GM10248 (cell line): ENCODE data around the gene OR10AD1.
"Not testable (repeated sequence)": the region's sequence is repeated elsewhere in the genome, so short reads cannot be mapped to it uniquely, and the experiment has no call there.

Experiments
- CTCF ChIA-PET: fragments of 300-600 bp; sonication (Branson Sonifier 250); formaldehyde crosslinking; extraction: SDS; loops from one replicate; lab custom pipeline; 2021; ENCODE audit warnings: antibody characterized with exemption; lab: Yijun Ruan, JAX
- POLR2A ChIA-PET: fragments of 350-650 bp; sonication (Branson Sonifier 250); formaldehyde crosslinking; extraction: SDS; loops from one replicate; lab custom pipeline; 2020; ENCODE audit warnings: antibody characterized with exemption; lab: Yijun Ruan, JAX
- DNase-seq: peaks from one replicate; pipeline ENCODE4 v3.0.0; 2012; ENCODE audit errors: extremely low spot score
- CTCF ChIP-seq: IDR thresholded peaks from 2 replicates; pipeline ENCODE4 v1.5.1; 2012; ENCODE audit warnings: mild to moderate bottlenecking, low read depth; ENCODE audit errors: extremely low read depth, missing control alignments, control extremely low read depth

The OR10AD1 gene

DNA sequence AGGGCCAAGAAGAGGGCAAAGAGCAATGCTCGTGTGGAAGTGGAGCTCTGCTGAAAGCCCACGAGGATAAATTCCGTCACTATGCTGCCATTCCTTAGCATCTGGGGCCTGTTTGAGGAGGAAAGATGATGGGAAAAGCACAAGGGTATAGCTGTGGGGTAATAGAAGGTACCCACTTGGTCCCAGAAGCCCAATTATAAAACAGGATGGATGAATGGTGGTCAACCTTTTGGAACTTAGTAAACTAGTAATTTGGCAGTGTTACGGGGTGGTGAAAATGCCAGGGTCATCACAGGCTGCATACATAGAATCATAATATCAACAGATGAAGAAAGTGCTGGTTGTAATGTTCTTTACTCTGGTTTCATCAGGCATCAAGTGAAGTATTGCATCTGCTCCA lies at the start of gene OR10AD1:
OR10AD1 (minus strand) TSS at position 101 of the 400 bp plus-strand sequence; CDS start at position 101, 0 bp downstream.
- DNase-seq: no peak
- ChIA-PET POLR2A (no interaction called here), CTCF (no interaction called here)
- TF ChIP-seq CTCF: no peak

GRCh38 chr12:48247181-48247966 lies 44.3 kb upstream of the OR10AD1 start:
- no peak for DNase-seq
- ChIA-PET CTCF (interaction anchor here (1.4 kb wide), 1 partner anchor 15 kb away, joined by 4 read pairs; no protein-coding TSS in a partner anchor), POLR2A (no interaction called here)
- TF ChIP-seq CTCF: no peak

GRCh38 chr12:48237162-48237561 lies 34.1 kb upstream of the OR10AD1 start:
- CTCF ChIA-PET: no interaction called here

DNA sequence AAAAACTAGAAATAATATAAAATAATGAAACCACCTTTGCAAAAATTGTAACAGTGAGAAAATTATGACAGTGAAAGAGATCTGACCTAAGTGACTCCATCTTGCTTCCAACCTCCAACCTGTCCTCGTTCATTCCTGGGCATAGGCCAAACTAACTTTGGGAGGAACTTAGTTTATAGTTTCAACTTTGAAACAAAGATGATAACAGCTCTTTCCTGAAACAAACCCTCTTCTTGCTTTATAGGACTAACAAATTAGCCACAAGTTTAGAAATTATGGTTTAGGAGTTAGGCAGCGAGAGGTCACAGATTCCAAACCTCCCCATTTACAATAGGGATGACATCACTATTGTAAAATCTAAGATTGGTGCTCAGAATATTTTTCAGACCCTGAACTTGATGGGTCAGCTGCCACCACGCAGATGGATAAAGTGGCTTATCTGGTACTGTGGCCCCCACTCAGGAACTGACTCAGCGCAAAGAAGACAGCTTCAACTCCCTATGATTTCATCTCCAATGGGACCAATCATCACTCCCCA lies 32.8 kb upstream of the OR10AD1 start:
- POLR2A ChIA-PET: no interaction called here
- TF ChIP-seq CTCF: no peak
- CTCF ChIA-PET: no interaction called here
- no peak for DNase-seq

More at GRCh38 chr12:48237162-48237561, 34.1 kb upstream of the OR10AD1 start:
- TF ChIP-seq CTCF: no peak
- no peak for DNase-seq
- POLR2A ChIA-PET: no interaction called here

DNA sequence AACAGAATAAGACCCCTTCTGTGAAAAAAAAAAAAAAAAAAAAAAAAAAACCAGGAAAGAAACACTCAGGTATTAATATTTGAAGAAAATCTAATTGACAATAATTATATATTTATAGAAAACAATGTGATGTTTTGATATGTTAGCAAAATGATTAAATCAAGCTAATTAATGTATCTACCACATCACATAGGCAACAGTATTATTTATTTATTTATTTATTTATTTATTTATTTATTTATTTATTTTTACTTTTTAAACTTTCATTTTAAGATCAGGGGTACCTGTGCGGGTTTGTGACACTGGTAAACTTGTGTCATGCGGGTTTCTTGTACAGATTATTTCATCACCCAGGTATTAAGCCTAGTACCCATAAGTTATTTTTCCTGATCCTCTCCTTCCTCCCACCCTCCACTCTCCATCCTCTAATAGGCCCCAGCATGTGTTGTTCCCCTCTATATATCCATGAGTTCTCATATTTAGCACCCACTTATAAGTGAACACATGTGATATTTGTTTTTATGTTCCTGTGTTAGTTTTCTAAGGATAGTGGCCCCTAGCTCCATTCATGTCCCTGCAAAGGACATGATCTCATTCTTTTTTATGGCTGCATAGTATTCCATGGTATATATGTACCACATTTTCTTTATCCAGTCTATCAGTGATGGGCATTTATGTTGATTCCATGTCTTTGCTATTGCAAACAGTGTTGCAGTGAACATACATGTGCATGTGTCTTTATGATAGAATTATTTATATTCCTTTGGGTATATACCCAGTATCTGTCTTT lies 28.3 kb upstream of the OR10AD1 start:
- CTCF ChIA-PET: interaction anchor here (2.2 kb wide), 1 partner anchor 8 kb away, joined by 4 read pairs; no protein-coding TSS in a partner anchor
- POLR2A ChIA-PET, DNase-seq: not testable (repeated sequence)

DNA sequence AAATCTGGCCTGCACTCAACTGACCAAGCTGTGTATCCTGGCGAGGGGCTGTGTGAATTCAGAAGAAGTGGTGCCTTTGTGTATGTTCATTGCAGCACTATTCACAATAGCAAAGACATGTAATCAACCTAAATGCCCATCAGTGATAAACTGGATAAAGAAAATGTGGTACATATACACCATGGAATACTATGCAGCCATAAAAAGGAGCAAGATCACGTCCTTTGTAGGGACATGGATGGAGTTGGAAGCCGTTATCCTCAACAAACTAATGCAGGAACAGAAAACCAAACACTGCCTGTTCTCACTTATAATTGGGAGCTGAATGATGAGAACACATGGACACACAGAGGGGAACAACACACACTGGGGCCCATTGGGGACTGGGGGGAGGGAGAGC lies 21.4 kb upstream of the OR10AD1 start:
- CTCF ChIA-PET, POLR2A ChIA-PET, DNase-seq: not testable (repeated sequence)

DNA sequence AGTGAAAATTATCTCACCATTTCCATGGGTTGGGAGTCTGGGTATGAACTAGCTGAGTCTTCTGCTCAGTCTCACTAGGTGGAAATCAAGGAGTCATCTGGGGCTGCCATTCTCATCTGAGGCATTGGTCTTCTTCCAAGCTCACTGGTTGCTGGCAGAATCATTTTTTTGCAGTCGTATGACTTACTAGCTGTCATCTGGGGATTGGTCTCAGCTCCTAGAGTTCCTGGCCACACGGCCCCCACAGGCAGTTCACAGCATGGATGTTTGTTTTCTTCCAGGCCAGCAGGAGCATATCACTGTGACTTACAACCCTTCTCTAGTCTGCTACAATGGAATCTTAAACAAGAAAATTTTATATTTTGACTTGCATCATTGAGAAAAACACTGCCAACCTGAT lies 18.6 kb upstream of the OR10AD1 start:
- no peak for TF ChIP-seq CTCF
- no peak for DNase-seq
- POLR2A ChIA-PET: no interaction called here
- CTCF ChIA-PET: no interaction called here
